ENCODE data around the gene CALN1.

GRCh38 chr7:71995111-71995510 is 417.0 kb downstream of the CALN1 start:
- TF ChIP-seq TAF1 (IDR thresholded peaks at IDR 0.05; ENCODE audit: borderline replicate concordance, insufficient read depth, low read length) = no peak
- TF ChIP-seq REST (IDR thresholded peaks at IDR 0.05; ENCODE audit: insufficient read depth in 1 of 2, low read depth in 2 of 2, low read length in 2 of 2) = no peak
- TF ChIP-seq POLR2AphosphoS5 (IDR thresholded peaks at IDR 0.05; ENCODE audit: low read depth, low read length) = no peak
- TF ChIP-seq SIN3A (IDR thresholded peaks at IDR 0.05; ENCODE audit: borderline replicate concordance, insufficient read depth, low read length) = no peak
- TF ChIP-seq FOXP2 (optimal IDR thresholded peaks at IDR 0.05; ENCODE audit: borderline replicate concordance, extremely low read depth, extremely low read length, insufficient read depth) = no peak
